Kidney glomerular epithelial cell (primary cell): Measurements from ENCODE around the gene CCDC191.

Experiments used
- DNase-seq: peaks from one replicate; lab custom pipeline; 2025; lab: John Stamatoyannopoulos, UW

Gene CCDC191

DNA sequence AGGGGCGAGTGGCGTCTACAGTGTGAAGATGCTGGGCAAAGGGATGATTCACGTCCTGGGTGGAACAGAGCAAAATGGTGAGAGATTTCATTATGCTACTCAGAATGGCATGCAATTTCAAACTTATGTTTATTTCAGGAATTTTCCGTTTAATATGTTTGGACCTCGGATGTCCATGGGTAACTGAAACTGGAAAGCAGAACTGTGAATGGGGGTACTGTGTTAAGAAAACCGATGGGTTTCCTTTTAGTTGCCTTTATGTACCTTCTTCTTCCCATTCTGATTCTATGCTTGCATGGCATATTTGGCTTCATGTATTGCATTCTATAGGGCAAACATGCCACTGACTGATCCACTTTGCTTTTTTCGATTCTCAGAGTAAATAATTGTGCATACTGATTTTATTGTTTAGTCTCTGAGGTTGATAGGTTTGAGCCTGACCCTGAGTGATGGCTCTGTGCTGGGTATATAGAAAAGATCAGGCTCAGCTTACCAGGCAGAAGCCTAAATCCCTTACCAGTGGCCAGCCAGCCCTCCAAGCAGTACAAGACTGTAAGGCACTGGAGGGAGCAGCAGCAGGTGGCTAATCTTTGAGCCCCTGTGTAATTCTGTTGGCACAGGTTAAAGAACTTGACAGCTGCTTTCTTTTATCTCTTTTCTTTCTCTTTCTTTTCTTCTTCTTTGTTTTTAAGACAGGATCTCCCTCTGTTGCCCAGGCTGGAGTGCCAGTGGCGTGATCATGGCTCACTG is 4.8 kb upstream of the CCDC191 start:
- DNase-seq, result no peak

DNA sequence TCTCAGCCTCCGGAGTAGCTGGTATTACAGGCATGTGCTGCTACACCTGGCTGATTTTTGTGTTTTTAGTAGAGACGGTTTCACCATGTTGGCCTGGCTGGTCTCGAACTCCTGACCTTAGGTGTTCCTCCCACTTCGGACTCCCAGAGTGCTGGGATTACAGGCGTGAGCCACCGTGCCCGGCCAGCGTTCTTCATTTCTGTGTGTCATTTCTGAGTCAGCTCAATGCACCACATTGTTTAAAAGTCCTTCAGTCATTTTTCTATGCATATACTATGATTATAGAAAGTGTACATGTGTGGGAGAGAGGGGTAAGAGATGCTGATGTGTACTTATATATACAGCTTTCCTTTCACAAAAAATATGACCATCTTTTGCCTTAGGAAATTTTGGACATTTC is 2.3 kb upstream of the CCDC191 start:
- no peak for DNase-seq

GRCh38 chr3:114057011-114057347 is 653 bp upstream of the CCDC191 start:
- no peak for DNase-seq

DNA sequence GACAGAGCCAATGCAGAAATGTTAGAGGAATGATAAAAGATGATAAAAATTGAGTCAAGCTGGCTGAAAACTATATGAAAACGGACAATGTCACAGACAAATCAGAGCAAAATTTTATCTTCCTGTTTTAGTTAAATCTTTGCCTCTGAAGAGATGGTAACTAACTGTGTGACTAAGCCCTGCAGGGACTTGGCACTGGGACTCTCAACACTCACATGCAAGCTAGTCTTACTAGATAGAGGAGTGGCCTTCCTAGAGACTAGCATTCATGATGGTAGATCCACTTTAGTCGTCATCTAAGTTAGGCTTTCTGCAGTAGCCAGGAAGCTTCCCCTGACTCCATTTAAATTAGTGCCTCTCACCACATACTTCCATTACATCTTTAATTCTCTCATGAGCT is 4.1 kb downstream of the CCDC191 start:
- no peak for DNase-seq

DNA sequence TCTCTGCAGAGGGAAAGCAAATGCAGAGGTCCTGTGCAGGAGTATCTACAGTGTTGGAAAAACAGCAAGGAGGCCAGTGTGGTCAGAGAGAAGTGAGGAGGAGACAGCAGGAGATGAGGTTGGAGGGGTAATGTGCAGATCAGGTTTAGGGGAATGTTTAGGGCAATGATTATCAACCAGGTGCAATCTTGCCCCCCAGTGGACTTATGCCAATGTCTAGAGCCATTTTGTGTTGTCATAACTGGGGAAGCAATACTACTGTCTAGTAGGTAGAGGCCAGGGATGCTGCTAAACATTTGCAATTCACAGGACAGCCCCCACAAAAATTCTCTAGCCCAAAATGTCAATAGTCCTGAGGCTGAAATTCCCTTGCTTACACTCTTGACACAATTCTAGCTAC is 13.1 kb downstream of the CCDC191 start:
- no peak for DNase-seq

DNA sequence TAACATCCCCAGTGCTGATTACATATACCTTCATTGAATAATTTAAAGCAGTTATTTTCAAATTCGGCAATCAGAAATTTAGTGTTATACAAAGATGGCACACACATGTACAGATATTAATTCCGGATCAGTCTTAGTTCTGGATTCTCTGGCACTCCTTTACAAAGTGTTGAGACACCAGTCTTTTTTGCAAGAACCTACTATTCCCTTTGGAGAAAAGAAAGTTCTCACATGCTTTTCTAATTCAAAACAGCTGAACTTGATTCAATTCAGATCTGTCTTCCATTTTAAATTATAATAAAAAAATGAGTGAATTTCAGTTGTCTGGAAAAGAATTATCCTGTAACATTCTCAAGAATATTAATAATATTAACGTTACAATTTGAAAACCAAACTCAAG is 20.4 kb downstream of the CCDC191 start:
- DNase-seq, result no peak

DNA sequence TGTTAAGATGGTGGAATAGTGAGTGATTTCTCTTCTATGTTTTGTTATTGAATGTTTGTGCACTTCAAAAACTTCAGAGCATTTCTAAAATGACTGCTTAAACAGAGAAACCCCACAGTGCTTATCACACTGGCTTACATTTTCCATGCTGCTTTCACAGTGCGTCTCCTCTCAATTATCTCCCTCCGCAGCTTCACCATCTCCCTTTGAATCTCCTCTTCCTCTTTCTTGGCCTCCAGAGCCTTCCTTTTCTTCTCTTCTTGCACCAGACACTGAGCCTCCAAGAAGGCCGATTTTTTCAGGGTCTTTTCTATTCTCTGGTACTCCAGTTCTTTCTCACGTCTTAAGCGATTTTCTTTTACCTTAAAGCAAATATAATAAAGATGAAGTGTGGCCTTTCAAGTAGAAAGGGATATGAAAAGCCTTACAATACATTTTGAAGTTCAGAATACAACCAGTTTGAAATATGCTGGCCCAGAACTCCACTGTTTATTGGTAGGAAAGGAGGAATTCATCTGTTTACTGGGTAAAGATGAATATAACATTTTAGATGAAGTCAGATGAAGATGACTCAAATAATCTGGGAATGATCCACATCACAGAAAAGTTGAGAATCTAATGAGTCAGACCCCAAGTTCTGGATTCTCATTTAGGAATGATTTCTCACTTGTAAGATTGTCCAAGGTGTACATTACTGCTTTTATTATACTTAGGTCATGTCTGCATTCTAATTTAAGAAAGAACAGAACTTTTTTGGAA is 21.4 kb downstream of the CCDC191 start:
- DNase-seq, result no peak

DNA sequence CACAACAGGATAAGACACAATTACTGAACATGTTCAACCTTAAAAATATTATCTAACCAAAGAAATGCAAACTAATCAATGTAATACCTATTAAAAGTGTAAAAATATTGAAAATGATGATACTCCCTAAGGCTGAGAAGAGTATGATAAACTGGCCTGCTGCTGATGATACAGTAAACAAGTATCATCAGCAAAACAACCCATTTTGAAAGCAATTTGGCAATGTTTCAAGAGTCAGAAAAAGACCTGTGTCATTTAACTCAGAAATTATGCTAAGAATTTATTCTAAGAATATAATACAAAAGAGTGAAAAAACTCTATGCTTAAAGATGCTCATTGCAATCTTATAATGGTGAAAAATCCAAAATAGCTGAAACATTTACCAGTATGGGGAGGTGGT is 22.1 kb downstream of the CCDC191 start:
- no peak for DNase-seq

DNA sequence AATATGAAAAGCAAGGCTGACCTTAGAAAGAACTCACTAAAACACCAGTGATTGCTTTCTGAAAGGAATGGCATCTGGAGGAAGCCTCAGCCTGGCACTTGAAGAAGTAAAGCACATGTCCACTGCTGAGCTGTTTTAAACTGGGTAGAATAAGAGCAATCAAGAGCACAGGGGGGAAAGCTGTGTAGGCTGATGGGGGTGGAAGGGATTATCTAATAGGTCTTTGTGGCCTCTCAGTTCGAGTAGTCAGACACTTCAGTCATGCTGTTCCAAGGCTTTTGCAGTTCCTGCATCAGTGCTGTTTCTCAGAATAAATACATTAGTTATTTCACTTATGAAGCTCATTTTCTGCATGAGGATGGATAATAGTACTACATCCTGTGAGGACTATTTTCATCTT is 22.6 kb downstream of the CCDC191 start:
- no peak for DNase-seq

- no peak for DNase-seq
Measured at GRCh38 chr3:114026331-114026730, 30.0 kb downstream of the CCDC191 start.

DNA sequence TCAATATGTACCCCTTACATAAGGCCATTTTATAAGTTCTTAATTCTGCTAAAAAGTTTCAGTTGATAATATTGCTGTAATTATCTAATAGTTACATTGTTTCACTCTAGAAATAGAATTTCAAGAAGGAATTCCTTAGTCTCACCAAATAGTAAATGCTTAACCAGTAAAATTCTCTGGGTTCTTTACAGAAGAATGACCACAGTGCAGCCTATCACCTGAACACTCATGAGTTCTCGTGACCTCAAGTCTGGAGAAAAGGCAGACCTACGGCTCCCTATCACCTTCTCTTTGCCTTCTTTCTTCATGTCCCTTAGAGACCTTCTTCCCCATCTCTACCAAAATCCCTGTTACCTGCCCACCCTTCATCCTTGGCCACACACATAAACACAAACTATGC is 30.9 kb downstream of the CCDC191 start:
- peak; percentile 50 for DNase-seq

DNA sequence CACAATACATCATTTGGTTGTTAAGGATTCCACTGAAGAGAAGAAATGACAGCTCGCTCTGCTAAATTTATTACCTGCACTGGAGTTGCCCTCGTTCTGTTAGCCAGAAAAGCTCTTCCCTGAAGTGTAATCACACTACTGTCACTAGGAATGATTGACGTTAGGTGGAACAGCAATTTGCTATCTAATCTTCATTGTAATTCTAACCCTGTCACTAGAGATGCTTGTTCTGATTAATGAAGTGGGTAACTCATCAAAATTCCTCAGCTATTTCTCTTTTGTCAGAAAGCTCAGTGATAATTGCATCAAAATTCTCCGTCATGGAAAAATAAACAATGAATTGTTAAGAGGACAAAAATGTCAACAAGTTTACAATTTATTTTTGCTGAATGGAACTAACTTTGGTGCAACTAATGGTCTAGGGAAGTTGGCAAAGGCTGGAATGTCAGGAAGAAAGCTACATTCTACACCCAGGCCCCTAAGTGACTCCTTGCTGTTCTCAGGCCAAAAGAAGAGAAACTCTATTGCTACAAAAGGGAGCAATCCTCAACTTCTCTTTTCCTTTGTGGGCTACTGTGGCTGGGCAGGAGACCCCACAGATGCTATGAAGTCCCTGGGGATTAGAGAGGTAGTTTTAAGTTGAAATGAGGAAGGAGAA is 34.1 kb downstream of the CCDC191 start:
- no peak for DNase-seq

DNA sequence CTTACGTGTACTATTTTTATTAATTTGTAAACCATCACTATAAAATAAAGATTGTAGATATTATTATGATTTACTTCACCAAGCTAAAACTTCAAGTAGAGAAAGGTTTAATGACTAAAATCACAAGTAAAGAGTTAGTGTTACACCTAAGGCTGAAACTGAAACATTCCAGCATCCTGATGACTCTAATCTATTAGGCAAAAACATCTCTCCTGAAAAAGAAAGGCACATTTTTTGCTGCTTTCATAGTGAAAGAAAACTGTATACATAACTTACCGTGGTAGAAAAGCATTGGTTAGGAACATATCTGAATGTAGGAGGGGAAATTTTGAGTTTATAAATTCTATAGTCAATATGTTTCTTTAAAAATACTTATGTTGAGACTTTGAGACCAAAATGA is 35.4 kb downstream of the CCDC191 start:
- DNase-seq, result no peak

DNA sequence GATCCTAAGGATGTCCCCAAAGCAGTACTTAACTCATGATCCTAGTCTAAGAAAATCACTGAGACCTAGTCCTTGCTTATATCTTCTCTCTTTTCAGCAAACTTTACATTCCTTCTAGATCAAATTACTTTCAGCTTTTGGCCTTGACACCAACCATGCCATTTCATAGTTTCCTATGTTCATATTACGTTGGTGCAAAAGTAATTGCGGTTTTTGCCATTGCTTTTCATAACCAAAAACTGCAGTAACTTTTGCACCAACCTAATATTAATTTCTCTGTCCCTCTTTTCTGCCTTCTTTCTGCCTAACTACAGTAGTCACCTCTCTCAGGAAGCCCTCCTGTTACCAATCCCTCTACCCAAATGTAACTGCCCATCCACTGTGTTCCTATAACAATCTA is 36.8 kb downstream of the CCDC191 start:
- no peak for DNase-seq

- DNase-seq, result no peak
Measured at GRCh38 chr3:114014211-114014610, 42.1 kb downstream of the CCDC191 start.

- no peak for DNase-seq
Measured at GRCh38 chr3:114011059-114011797, 45.1 kb downstream of the CCDC191 start.

DNA sequence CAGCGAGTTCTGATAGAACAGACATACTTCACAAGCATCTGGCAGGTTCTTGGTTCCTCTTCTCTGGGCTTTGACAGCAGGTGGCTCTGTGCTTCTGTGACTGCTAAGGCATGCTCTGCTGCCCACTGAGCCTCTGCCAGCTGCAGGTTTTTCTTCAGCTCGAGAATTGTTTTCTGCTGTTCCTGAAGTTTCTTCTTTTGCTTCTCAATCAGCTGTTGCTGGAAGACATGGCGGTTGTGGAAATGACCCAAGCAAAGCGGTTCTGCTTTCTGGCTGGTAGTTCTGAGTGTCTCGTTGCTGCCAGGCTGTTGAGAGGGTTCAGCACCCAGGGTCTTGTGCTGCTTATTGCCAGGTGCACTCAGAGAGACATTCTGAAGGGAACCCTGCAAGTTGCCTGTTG is 50.8 kb downstream of the CCDC191 start:
- no peak for DNase-seq

- no peak for DNase-seq
Measured at GRCh38 chr3:113985541-113985940, 70.8 kb downstream of the CCDC191 start.

GRCh38 chr3:113983544-113983943 is 72.8 kb downstream of the CCDC191 start:
- DNase-seq, result no peak

GRCh38 chr3:113981803-113982202 is 74.5 kb downstream of the CCDC191 start:
- DNase-seq, result no peak

DNA sequence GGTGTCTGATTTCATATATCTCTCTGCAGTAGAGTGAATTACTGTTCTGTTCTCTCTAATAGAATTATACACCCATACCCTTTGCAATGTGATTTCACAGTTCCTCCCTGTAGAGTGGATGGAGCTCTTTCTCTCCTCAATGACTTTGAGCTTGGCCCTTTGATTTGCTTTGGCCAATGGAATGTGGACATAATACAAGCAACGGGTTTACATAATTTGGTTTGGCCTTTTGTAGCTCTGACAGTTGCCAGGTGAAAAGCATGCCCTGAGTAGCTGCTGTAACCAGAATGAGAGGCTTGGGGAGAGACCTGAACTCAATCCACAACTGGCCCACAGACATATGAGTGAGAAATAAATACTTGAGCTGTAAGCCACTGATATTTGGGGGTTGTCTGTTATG is 76.4 kb downstream of the CCDC191 start:
- no peak for DNase-seq

DNA sequence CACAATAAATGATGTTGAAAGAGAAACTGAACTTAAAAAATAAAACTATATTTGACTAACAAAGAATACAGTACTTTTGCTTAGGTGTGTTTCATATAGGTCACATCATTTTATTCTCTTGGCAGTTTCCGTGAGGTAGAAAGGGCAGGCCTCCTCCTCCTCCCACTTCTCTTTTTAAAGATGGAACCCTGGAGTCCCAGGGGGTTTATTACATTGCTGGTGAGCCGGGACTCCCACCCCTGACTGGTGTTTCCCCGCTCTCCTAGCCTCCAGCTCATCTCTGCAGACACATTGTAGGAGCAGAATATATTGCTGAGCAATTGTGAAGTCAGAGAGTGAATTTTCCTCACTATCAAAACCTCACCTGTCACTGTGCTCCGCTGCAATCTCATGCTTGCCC is 78.5 kb downstream of the CCDC191 start:
- no peak for DNase-seq

GRCh38 chr3:113968986-113969385 is 87.3 kb downstream of the CCDC191 start:
- DNase-seq, result no peak
